GM21717 (cell line): Measurements from ENCODE around the gene IL10RB.
"Not testable (repeated sequence)": the region's sequence is repeated elsewhere in the genome, so short reads cannot be mapped to it uniquely, and the experiment has no call there.

ENCODE experiments used
- ATAC-seq: cut with Tn5 transposase; IDR thresholded peaks from one replicate; pipeline ENCODE4 v1.9.1; 2021; ENCODE audit warnings: mild to moderate bottlenecking, moderate library complexity; ENCODE audit not compliant: unreplicated experiment

The IL10RB gene

GRCh38 chr21:33300701-33301631, 34.8 kb downstream of the IL10RB start:
- no peak for ATAC-seq

GRCh38 chr21:33301632-33302002, 35.5 kb downstream of the IL10RB start:
- ATAC-seq, result no peak

- ATAC-seq, result no peak
Observed at GRCh38 chr21:33302055-33302454, 35.9 kb downstream of the IL10RB start.

- ATAC-seq, result no peak
Observed at GRCh38 chr21:33302796-33303195, 36.6 kb downstream of the IL10RB start.

GRCh38 chr21:33305344-33305671, 39.1 kb downstream of the IL10RB start:
- no peak for ATAC-seq

- ATAC-seq, result no peak
Observed at GRCh38 chr21:33305938-33306337, 39.8 kb downstream of the IL10RB start.

- ATAC-seq, result peak; percentile 84
Observed at GRCh38 chr21:33308586-33309490, 42.7 kb downstream of the IL10RB start.

- ATAC-seq, result no peak
Observed at GRCh38 chr21:33309778-33310177, 43.6 kb downstream of the IL10RB start.

GRCh38 chr21:33312121-33312520, 46.0 kb downstream of the IL10RB start:
- ATAC-seq, result no peak

GRCh38 chr21:33313183-33313582, 47.0 kb downstream of the IL10RB start:
- ATAC-seq, result no peak

- no peak for ATAC-seq
Observed at GRCh38 chr21:33313611-33314010, 47.4 kb downstream of the IL10RB start.

GRCh38 chr21:33314111-33314510, 47.9 kb downstream of the IL10RB start:
- ATAC-seq, result no peak

- ATAC-seq, result no peak
Observed at GRCh38 chr21:33315946-33316710, 50.0 kb downstream of the IL10RB start.

- ATAC-seq, result no peak
Observed at GRCh38 chr21:33317145-33317544, 51.0 kb downstream of the IL10RB start.

- ATAC-seq, result no peak
Observed at GRCh38 chr21:33317786-33318486, 51.8 kb downstream of the IL10RB start.

- ATAC-seq, result not testable (repeated sequence)
Observed at GRCh38 chr21:33321005-33321404, 54.8 kb downstream of the IL10RB start.

- ATAC-seq, result not testable (repeated sequence)
Observed at GRCh38 chr21:33323610-33324009, 57.4 kb downstream of the IL10RB start.

GRCh38 chr21:33324291-33325221, 58.4 kb downstream of the IL10RB start, which contains the start of gene IFNAR1:
Gene IFNAR1, plus strand, starts transcription at chr21:33324970. Its CDS starts 86 bp downstream, at chr21:33325056.
- ATAC-seq, result peak; percentile 64
